Measurements from ENCODE around the gene HOMER2. TPM values are rescaled to one million over a fixed set of nuclear protein-coding genes. Genes with fewer than 3 reads are reported as not detected.

The HOMER2 gene
- polyA plus RNA-seq, 3 donors = 0.92 to 2.4 (median 1.6) TPM

- Histone ChIP-seq H3K27me3 (ENCODE audit: control insufficient read depth in 2 of 2, insufficient read depth in 2 of 2, low read length in 2 of 2) (no peaks in the 10 kb centered on the region), H3K9ac (ENCODE audit: insufficient read depth, low read length, poor library complexity, severe bottlenecking) (no peak overlapping the region), H3K9me3 (replicated peaks in 1 of 2; ENCODE audit: control insufficient read depth in 1 of 2, insufficient read depth in 1 of 2, low read length in 2 of 2) (no peaks in the 10 kb centered on the region), H3K27ac (ENCODE audit: low read depth in 1 of 2, low read length in 2 of 2) (no peak overlapping the region), H3K4me3 (replicated peaks in 1 of 3; ENCODE audit: low read depth in 2 of 3, low read length in 3 of 3) (no peak overlapping the region), H3K4me1 (ENCODE audit: control insufficient read depth in 1 of 2, insufficient read depth in 2 of 2, low read length in 2 of 2) (no peaks in the 10 kb centered on the region), H3K4me2 (replicated peaks; ENCODE audit: extremely low read depth, low read length, poor library complexity, severe bottlenecking) (no peak overlapping the region), H4K20me1 (ENCODE audit: insufficient read depth, low read length) (no peaks in the 10 kb centered on the region), H2AFZ (ENCODE audit: insufficient read depth, low read depth, low read length, poor library complexity, severe bottlenecking) (no peak overlapping the region), H3K36me3 (replicated peaks in 1 of 2; ENCODE audit: control insufficient read depth in 1 of 2, insufficient read depth in 2 of 2, low read length in 2 of 2) (no peaks in the 10 kb centered on the region), H3K79me2 (ENCODE audit: insufficient read depth, low read length) (no peaks in the 10 kb centered on the region)
- peaks cover 1 to 4% (median 3%) of the 10 kb centered on the region in 3 donors for H3K27me3 Mint-ChIP-seq (ENCODE audit: low read depth in 3 of 3)
- peaks cover 0 to 2% (median 0%) of the 10 kb centered on the region in 7 donors for H3K9me3 Mint-ChIP-seq
- H3K4me1 Mint-ChIP-seq = no peaks in the 10 kb centered on the region
- H3K36me3 Mint-ChIP-seq = no peaks in the 10 kb centered on the region
- intact Hi-C loops (cut with micrococcal nuclease) = no loop called here
- TF ChIP-seq CTCF (IDR thresholded peaks at IDR 0.05) = no peak
- H3K27ac Mint-ChIP-seq = no peak overlapping the region
- no peak overlapping the region for H3K4me3 Mint-ChIP-seq
- 100% methylated on average over 1 of the region's 1 CpG for WGBS (ENCODE audit: insufficient coverage)
- no peak for DNase-seq
Measured at GRCh38 chr15:82935382-82935781, 17.1 kb downstream of the HOMER2 start.

GRCh38 chr15:82934100-82934880 is 18.2 kb downstream of the HOMER2 start:
- no peaks in the 10 kb centered on the region for H3K4me1 Mint-ChIP-seq
- no peaks in the 10 kb centered on the region for H3K9me3 ChIP-seq (replicated peaks in 1 of 2; ENCODE audit: control insufficient read depth in 1 of 2, insufficient read depth in 1 of 2, low read length in 2 of 2)
- H3K4me2 ChIP-seq (replicated peaks; ENCODE audit: extremely low read depth, low read length, poor library complexity, severe bottlenecking) = no peak overlapping the region
- no peaks in the 10 kb centered on the region for H3K4me1 ChIP-seq (ENCODE audit: control insufficient read depth in 1 of 2, insufficient read depth in 2 of 2, low read length in 2 of 2)
- H3K27ac Mint-ChIP-seq = peak overlapping the region in 1 of 7 donors; percentile 7
- no peaks in the 10 kb centered on the region for H4K20me1 ChIP-seq (ENCODE audit: insufficient read depth, low read length)
- no peak for DNase-seq
- no peaks in the 10 kb centered on the region for H3K36me3 Mint-ChIP-seq
- peaks cover 1 to 4% (median 3%) of the 10 kb centered on the region in 3 donors for H3K27me3 Mint-ChIP-seq (ENCODE audit: low read depth in 3 of 3)
- no peaks in the 10 kb centered on the region for H3K79me2 ChIP-seq (ENCODE audit: insufficient read depth, low read length)
- 87% methylated on average over 13 of the region's 15 CpGs for WGBS (ENCODE audit: insufficient coverage)
- H3K36me3 ChIP-seq (replicated peaks in 1 of 2; ENCODE audit: control insufficient read depth in 1 of 2, insufficient read depth in 2 of 2, low read length in 2 of 2) = no peaks in the 10 kb centered on the region
- no peak overlapping the region for H3K4me3 Mint-ChIP-seq
- no peak for TF ChIP-seq CTCF (IDR thresholded peaks at IDR 0.05)
- intact Hi-C loops (cut with micrococcal nuclease) = no loop called here
- H3K9ac ChIP-seq (ENCODE audit: insufficient read depth, low read length, poor library complexity, severe bottlenecking) = no peak overlapping the region
- H2AFZ ChIP-seq (ENCODE audit: insufficient read depth, low read depth, low read length, poor library complexity, severe bottlenecking) = no peak overlapping the region
- H3K27me3 ChIP-seq (ENCODE audit: control insufficient read depth in 2 of 2, insufficient read depth in 2 of 2, low read length in 2 of 2) = no peaks in the 10 kb centered on the region
- no peak overlapping the region for H3K27ac ChIP-seq (ENCODE audit: low read depth in 1 of 2, low read length in 2 of 2)
- H3K4me3 ChIP-seq (replicated peaks in 1 of 3; ENCODE audit: low read depth in 2 of 3, low read length in 3 of 3) = no peak overlapping the region
- H3K9me3 Mint-ChIP-seq = peaks cover 0 to 2% (median 0%) of the 10 kb centered on the region in 7 donors

Measured in CD14-positive monocyte (primary cell).